ENCODE results near the gene CAMK1D. TPM values are rescaled to one million over a fixed set of nuclear protein-coding genes. Genes with fewer than 3 reads are reported as not detected.

CAMK1D gene
- total and polyA plus RNA-seq, 2 of the 8 experiments (the other 6 are each of a cell fraction or from before 2014, with no cell fraction given): 3.5 to 10.6 TPM

GRCh38 chr10:12419262-12419847 lies 70.0 kb downstream of the CAMK1D start:
- Histone ChIP-seq H2BK12ac (ENCODE audit: low read depth, low read length) (no peak overlapping the region), H3K36me3 (ENCODE audit: control insufficient read depth in 2 of 4, insufficient read depth in 4 of 4, low read length in 3 of 4) (no peaks in the 10 kb centered on the region), H3K4ac (replicated peaks; ENCODE audit: insufficient read length, low read depth, low read length) (no peak overlapping the region), H3K79me2 (ENCODE audit: control insufficient read depth in 1 of 2, insufficient read depth in 2 of 2, low read length in 2 of 2) (no peaks in the 10 kb centered on the region), H3K79me1 (ENCODE audit: low read depth, low read length) (no peaks in the 10 kb centered on the region; the same call in 1 of the 2 replicates), H3K4me3 (ENCODE audit: extremely low read depth in 1 of 4, insufficient read depth in 2 of 4, low read depth in 3 of 4, low read length in 4 of 4) (no peak overlapping the region), H4K20me1 (replicated peaks in 1 of 2; ENCODE audit: control insufficient read depth in 1 of 2, insufficient read depth in 2 of 2, low read length in 2 of 2) (no peaks in the 10 kb centered on the region), H3K18ac (ENCODE audit: extremely low read depth, low read length) (no peak overlapping the region), H3K9me3 (ENCODE audit: insufficient read depth in 2 of 2, low read depth in 1 of 2, low read length in 1 of 2) (no peaks in the 10 kb centered on the region), H2BK5ac (ENCODE audit: low read depth, low read length) (no peak overlapping the region), H2BK120ac (replicated peaks; ENCODE audit: low read depth, low read length) (no peak overlapping the region), H3K4me1 (replicated peaks in 1 of 4; ENCODE audit: control insufficient read depth in 3 of 4, insufficient read depth in 4 of 4, low read length in 3 of 4) (no peaks in the 10 kb centered on the region), H2BK20ac (ENCODE audit: low read length) (no peak overlapping the region), H4K8ac (ENCODE audit: extremely low read depth, insufficient read depth, low read length) (no peak overlapping the region), H3K27ac (ENCODE audit: low read depth, low read length) (no peak overlapping the region), H3K27me3 (replicated peaks in 1 of 4; ENCODE audit: control insufficient read depth in 3 of 4, extremely low read depth in 1 of 4, insufficient read depth in 3 of 4, low read length in 3 of 4) (no peaks in the 10 kb centered on the region), H4K5ac (ENCODE audit: insufficient read length, low read depth, low read length) (no peak overlapping the region), H2AFZ (ENCODE audit: low read length) (no peak overlapping the region), H3K14ac (ENCODE audit: insufficient read length) (no peak overlapping the region), H2BK15ac (ENCODE audit: low read length) (no peak overlapping the region), H3K9ac (replicated peaks in 1 of 4; ENCODE audit: extremely low read depth in 1 of 4, low read depth in 3 of 4, low read length in 3 of 4) (no peak overlapping the region), H2AK5ac (ENCODE audit: low read depth, low read length) (no peak overlapping the region), H4K91ac (replicated peaks; ENCODE audit: insufficient read length, low read length) (no peak overlapping the region), H3K23me2 (ENCODE audit: low read depth, low read length) (no peaks in the 10 kb centered on the region), H3K4me2 (ENCODE audit: insufficient read depth in 1 of 2, low read depth in 2 of 2, low read length in 2 of 2) (no peak overlapping the region), H3K23ac (ENCODE audit: insufficient read length) (no peak overlapping the region), H3K56ac (replicated peaks; ENCODE audit: insufficient read length, low read depth, low read length) (no peak overlapping the region)
- DNase-seq (ENCODE audit: low read depth in 1 of 2, low spot score in 2 of 2) (no peak), FAIRE-seq (no peak)
- POLR2A ChIA-PET (ENCODE audit: partially characterized antibody): interaction anchor here (0.7 kb wide), 1 partner anchor 38 kb away, joined by 4 read pairs; no protein-coding TSS in a partner anchor
- 92% methylated on average over 9 of the region's 9 CpGs; no CpG with 5 or more reads in 1 of the 2 experiments for WGBS, 2 experiments (ENCODE audit: extremely low coverage in 1 of 2, insufficient coverage in 1 of 2, insufficient read length in 1 of 2, insufficient replicate concordance in 2 of 2, low coverage in 1 of 2, low lambda C conversion rate in 2 of 2, missing lambda C conversion rate in 1 of 2)
- CTCF ChIA-PET (ENCODE audit: partially characterized antibody): interaction anchor here (1.0 kb wide), 1 partner anchor 9 kb away, joined by 3 read pairs; no protein-coding TSS in a partner anchor
- TF ChIP-seq, protein P1, sequence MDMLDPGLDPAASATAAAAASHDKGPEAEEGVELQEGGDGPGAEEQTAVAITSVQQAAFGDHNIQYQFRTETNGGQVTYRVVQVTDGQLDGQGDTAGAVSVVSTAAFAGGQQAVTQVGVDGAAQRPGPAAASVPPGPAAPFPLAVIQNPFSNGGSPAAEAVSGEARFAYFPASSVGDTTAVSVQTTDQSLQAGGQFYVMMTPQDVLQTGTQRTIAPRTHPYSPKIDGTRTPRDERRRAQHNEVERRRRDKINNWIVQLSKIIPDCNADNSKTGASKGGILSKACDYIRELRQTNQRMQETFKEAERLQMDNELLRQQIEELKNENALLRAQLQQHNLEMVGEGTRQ (IDR thresholded peaks at IDR 0.05; ENCODE audit: low read length): no peak
- TF ChIP-seq SIRT6 (IDR thresholded peaks at IDR 0.05; ENCODE audit: low read length) (no peak), SRF (IDR thresholded peaks at IDR 0.05; ENCODE audit: low read depth, low read length) (no peak), CEBPB (IDR thresholded peaks at IDR 0.05; ENCODE audit: low read depth, low read length) (no peak), GABPA (IDR thresholded peaks at IDR 0.05; ENCODE audit: borderline replicate concordance, insufficient read depth, low read length) (no peak), SP2 (IDR thresholded peaks at IDR 0.05; ENCODE audit: low read length) (no peak), TCF12 (IDR thresholded peaks at IDR 0.05; ENCODE audit: low read depth, low read length) (no peak), EP300 (IDR thresholded peaks at IDR 0.05; ENCODE audit: borderline replicate concordance in 1 of 2, low read depth in 2 of 2, low read length in 2 of 2) (no peak), SIN3A (conservative IDR thresholded peaks at IDR 0.05 in 1 of 2, IDR thresholded peaks at IDR 0.05 in 1 of 2; ENCODE audit: low read depth in 1 of 2, low read length in 2 of 2) (no peak), BCL11A (IDR thresholded peaks at IDR 0.05; ENCODE audit: low read depth in 2 of 2, low read length in 2 of 2) (no peak), FOSL1 (IDR thresholded peaks at IDR 0.05; ENCODE audit: insufficient read depth, low read depth, low read length) (no peak), CHD1 (IDR thresholded peaks at IDR 0.05; ENCODE audit: low read depth, low read length) (no peak), CBX8 (IDR thresholded peaks at IDR 0.05; ENCODE audit: borderline replicate concordance, low read depth, low read length) (no peak)

All from H1 (cell line).